ENCODE measurements around the gene UBR1. TPM values are rescaled to one million over a fixed set of nuclear protein-coding genes. Genes with fewer than 3 reads are reported as not detected.

The UBR1 gene
- total RNA-seq, 4 donors from 2014 or later, result 20.2 to 31.3 (median 22.5) TPM

GRCh38 chr15:42932833-42933515 lies 172.9 kb downstream of the UBR1 start:
- H3K4me1 ChIP-seq, result no peaks in the 10 kb centered on the region
- intact Hi-C loops (cut with DNase I; ENCODE audit: low total_unique reads) (no loop called here), in situ Hi-C loops (cut with MboI; ENCODE audit: low sequenced_read_pairs in 4 of 4) (no loop called here)
- no peak overlapping the region for H3K4me3 ChIP-seq
- ATAC-seq, result no peak
- H3K9me3 ChIP-seq, result no peaks in the 10 kb centered on the region
- no peaks in the 10 kb centered on the region for H3K27me3 ChIP-seq
- H3K27ac ChIP-seq, result no peak overlapping the region
- no peak for DNase-seq
- TF ChIP-seq POLR2A (IDR thresholded peaks at IDR 0.05) (no peak), CTCF (IDR thresholded peaks at IDR 0.05 in 4 of 5, conservative IDR thresholded peaks at IDR 0.05 in 1 of 5) (no peak)
- H3K36me3 ChIP-seq, result no peaks in the 10 kb centered on the region

DNA sequence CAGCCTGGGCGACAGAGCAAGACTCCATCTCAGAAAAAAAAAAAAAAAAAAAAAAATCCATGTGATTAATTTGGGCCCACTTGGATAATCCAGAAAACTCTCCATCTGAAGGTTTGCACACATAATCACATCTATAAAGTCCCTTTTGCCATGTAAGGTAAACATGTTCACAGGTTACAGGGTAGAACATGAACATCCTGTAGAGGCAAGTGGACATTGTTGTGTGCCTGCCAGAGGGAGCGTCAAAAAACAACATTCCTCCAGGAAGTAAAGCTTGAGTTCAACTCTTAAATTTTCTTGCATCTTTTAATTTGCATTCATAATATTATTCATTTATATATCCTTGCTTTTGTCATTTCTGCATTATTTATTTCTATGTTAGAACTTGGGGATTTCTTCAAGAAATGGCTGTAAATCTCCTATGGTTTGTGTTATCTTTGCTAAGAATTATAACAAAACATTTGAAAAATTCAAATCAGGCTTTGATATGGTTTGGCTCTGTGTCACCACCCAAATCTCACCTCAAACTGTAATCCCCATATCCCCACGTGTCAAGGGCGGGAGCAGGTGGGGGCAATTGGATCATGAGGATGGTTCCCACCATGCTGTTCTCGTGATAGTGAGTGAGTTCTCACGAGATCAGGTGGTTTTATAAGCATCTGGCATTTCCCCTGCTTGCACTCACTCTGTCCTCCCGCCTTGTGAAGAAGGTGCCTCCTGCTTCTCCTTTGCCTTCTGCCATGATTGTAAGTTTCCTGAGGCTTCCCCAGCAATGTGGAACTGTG lies 173.9 kb downstream of the UBR1 start:
- ATAC-seq (no peak), DNase-seq (no peak)
- intact Hi-C loops (cut with DNase I; ENCODE audit: low total_unique reads), result no loop called here
- no peaks in the 10 kb centered on the region for H3K27me3 ChIP-seq
- no peak for TF ChIP-seq CTCF (IDR thresholded peaks at IDR 0.05 in 4 of 5, conservative IDR thresholded peaks at IDR 0.05 in 1 of 5)
- TF ChIP-seq POLR2A (IDR thresholded peaks at IDR 0.05), result no peak
- no peaks in the 10 kb centered on the region for H3K36me3 ChIP-seq
- H3K27ac ChIP-seq, result no peak overlapping the region
- H3K9me3 ChIP-seq, result no peaks in the 10 kb centered on the region
- in situ Hi-C loops (cut with MboI; ENCODE audit: low sequenced_read_pairs in 4 of 4), result no loop called here
- no peak overlapping the region for H3K4me3 ChIP-seq
- H3K4me1 ChIP-seq, result no peaks in the 10 kb centered on the region

DNA sequence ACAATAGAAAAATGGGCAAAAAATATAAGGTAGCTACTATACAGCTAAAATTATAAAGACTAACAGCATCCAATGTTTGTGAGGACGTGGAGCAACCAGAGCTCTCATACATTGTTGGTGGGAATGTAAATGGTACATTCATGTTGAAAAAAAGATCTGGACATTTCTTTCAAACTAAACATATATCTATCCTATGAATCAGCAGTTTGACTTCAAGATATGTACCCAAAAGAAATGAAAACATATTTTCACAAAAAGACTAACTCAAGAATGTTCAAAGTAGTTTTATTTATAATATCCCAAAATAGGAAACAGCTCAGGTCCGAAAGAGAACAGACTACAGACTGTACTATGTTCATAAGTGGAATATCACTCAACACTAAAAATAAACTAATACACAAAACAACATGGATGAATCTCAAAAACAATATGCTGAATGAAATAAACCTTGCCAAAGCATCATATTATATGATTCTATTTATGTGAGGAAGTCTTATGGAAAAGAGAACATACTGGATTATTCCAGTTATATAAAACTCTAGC lies 176.5 kb downstream of the UBR1 start:
- in situ Hi-C loops (cut with MboI; ENCODE audit: low sequenced_read_pairs in 4 of 4), result loop anchor here in 3 of 4 donors (5.0 to 10.0 kb wide), 3 partner anchors 217 to 225 kb away; no protein-coding TSS in a partner anchor

DNA sequence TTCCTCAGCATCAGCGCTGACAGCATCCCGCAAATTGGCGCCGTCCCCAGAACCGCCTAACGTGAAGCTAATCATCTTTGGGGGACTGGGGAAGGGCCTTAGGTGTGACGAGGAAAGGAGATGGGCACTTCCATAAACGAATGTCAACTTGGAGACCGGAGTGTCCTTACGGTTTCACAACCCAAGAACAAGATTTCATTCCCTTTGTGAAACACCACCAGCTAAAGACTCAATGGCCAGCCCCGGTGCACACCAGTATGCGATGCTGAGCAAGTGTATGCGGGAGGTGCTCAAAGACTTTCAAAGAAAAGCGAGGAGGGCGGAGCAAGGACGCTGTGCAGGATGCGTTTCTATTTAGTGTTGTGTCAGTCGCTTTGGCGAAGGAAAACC lies 184.5 kb downstream of the UBR1 start:
- Histone ChIP-seq H3K4me3 (peak overlapping the region; percentile 81 to 100 (median 90)), H3K36me3 (no peaks in the 10 kb centered on the region), H3K27me3 (no peaks in the 10 kb centered on the region), H3K9me3 (no peaks in the 10 kb centered on the region), H3K4me1 (peaks cover 18 to 23% of the 10 kb centered on the region in 2 donors), H3K27ac (peak overlapping the region; percentile 88 to 94 (median 91))
- no peak for TF ChIP-seq POLR2A (IDR thresholded peaks at IDR 0.05)
- no peak for TF ChIP-seq CTCF (IDR thresholded peaks at IDR 0.05 in 4 of 5, conservative IDR thresholded peaks at IDR 0.05 in 1 of 5)
- intact Hi-C loops (cut with DNase I; ENCODE audit: low total_unique reads), result loop anchor here (2.0 to 10.0 kb wide), 3 partner anchors 185 to 347 kb away; partner anchors contain the start of genes CCNDBP1, CDAN1 and STARD9
- in situ Hi-C loops (cut with MboI; ENCODE audit: low sequenced_read_pairs in 4 of 4), result loop anchor here in 2 of 4 donors (5.0 to 10.0 kb wide), 2 partner anchors 217 to 219 kb away; no protein-coding TSS in a partner anchor
- DNase-seq, result peak; percentile 4 to 15
- peak; percentile 3 to 15 for ATAC-seq

More for the DNA sequence above, 176.5 kb downstream of the UBR1 start:
- Histone ChIP-seq H3K27me3 (no peaks in the 10 kb centered on the region), H3K9me3 (no peaks in the 10 kb centered on the region), H3K36me3 (no peaks in the 10 kb centered on the region), H3K27ac (no peak overlapping the region), H3K4me3 (no peak overlapping the region), H3K4me1 (no peaks in the 10 kb centered on the region)
- intact Hi-C loops (cut with DNase I; ENCODE audit: low total_unique reads), result loop anchor here (5.0 to 10.0 kb wide), 3 partner anchors 122 to 355 kb away; partner anchors contain the start of genes CCNDBP1 and STARD9
- DNase-seq, result no peak
- TF ChIP-seq CTCF (IDR thresholded peaks at IDR 0.05 in 4 of 5, conservative IDR thresholded peaks at IDR 0.05 in 1 of 5), result no peak
- TF ChIP-seq POLR2A (IDR thresholded peaks at IDR 0.05), result no peak
- ATAC-seq, result no peak

Measured in gastrocnemius medialis (tissue), 4 donors.